Islet precursor cell (in vitro differentiated cells): Measurements from ENCODE around the gene XPR1.
"Not testable (repeated sequence)": the region's sequence is repeated elsewhere in the genome, so short reads cannot be mapped to it uniquely, and the experiment has no call there.

Experiments
- DNase-seq: peaks from one replicate; pipeline ENCODE4 v3.0.0-alpha.2; 2018

Gene XPR1

DNA sequence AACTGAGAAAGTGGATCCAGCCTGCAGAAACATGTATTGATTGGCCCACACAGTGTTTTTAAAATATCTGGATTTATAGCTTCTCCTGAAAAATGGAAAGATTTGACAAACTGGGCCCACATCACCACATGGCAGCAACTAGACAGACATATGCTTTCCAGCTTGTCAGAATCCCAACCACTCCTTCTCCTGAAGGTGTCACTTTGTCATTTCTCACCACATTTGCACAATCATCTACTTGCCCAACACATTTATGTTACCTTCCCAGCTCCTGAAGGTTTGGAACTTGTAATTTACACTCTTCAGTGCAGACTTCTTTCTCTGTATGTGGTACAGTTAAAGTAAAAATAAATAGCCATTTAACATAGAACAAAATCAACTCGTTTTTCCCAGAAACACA, 154.8 kb downstream of the XPR1 start:
- DNase-seq, result no peak

DNA sequence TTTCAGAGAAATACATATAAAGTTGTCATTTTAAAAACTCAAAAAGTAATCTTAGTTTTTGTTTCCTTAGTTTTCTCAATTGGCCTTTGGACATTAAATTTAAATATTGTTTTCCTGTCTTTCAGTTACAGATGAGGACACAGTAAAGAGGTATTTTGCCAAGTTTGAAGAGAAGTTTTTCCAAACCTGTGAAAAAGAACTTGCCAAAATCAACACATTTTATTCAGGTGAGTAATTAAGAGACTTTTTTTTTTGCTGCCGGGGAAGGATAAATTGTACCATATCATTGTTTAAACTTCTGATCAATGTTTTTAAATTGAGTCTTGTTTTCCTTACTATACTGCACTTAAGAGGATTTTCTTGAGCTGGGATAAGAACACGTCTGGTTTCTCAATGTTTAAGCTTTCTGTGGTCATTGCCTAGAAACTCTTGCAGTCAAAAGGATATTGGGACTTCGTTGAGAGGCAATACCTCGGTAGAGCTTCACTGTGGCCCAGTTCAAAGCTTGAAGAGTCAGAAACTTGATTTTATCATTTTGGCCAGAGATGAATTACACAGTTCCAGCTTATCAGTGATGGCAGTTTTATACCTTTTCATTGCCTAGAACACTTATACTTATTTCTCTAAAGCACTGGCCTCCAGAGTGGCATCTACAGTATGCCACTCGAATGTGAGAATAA, 155.9 kb downstream of the XPR1 start:
- DNase-seq, result no peak

DNA sequence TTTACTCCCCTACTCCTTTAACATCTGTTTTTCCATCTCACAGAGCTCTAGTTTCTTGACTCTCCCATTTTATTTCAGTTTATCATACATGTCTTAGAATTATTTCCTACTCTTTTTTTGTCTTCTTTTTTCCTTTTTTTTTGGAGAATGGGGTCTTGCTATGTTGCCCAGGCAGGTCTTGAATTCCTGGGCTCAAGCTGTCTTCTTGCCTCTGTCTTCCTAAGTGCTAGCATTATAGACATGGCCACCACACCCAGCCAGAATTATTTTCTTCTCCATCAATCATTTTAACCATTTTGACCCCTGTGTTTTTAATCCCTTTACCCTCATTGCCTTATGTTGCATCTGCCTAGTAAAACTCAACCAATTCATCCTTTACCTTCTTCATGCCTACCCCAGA, 157.6 kb downstream of the XPR1 start:
- no peak for DNase-seq

DNA sequence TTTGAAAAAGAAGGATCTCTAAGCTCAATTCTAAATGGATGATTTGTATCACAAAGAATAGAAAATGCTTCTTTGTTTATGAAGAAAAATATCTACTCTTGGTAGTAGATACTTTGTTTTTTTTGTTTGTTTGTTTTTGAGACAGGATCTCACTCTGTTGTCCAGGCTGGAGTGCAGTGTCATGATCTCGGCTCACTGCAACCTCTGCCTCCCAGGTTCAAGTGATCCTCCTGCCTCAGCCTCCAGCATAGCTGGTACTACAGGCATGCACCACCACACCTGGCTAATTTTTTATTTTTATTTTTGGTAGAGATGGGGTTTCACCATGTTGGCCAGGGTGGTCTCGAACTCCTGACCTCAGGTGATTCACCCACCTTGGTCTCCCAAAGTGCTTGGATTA, 159.3 kb downstream of the XPR1 start:
- not testable (repeated sequence) for DNase-seq

DNA sequence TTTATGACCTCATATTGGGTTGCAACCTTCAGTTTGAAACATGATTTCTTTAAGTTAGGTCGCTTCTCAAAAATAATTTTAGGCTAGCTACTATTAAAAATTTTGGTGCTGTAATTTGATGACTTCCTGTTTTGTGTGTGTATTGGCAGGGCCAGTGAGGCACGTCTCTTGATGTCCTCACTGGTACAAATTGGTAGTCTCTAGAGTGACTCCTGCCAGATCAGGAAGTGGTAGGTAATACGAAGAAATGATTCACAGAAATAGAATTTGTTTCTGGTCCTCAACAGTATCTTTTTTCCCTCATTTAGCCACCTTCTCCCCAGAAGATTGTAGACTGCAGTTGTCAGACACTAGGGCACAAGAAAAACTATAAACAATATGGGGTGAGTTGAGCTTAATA, 160.0 kb downstream of the XPR1 start:
- DNase-seq, result no peak

DNA sequence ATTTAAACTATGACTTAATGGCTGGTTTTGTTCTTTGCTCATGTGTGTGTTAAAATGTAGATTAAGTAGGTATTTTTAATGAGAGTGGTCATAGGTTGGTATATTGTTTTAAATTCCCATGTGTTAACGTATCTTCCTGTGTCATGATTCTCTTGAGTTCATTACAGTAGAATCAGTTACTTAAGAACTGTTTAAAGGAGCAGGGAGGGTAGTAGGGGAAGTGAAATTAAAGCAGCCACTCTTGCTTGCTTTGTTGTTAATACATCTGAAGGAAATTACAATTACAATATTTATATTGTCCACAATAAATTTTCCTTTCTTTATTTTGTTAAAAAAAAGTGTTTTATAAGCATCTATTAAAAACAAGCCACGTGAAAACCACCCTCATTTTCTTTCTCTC, 161.6 kb downstream of the XPR1 start:
- DNase-seq, result no peak

DNA sequence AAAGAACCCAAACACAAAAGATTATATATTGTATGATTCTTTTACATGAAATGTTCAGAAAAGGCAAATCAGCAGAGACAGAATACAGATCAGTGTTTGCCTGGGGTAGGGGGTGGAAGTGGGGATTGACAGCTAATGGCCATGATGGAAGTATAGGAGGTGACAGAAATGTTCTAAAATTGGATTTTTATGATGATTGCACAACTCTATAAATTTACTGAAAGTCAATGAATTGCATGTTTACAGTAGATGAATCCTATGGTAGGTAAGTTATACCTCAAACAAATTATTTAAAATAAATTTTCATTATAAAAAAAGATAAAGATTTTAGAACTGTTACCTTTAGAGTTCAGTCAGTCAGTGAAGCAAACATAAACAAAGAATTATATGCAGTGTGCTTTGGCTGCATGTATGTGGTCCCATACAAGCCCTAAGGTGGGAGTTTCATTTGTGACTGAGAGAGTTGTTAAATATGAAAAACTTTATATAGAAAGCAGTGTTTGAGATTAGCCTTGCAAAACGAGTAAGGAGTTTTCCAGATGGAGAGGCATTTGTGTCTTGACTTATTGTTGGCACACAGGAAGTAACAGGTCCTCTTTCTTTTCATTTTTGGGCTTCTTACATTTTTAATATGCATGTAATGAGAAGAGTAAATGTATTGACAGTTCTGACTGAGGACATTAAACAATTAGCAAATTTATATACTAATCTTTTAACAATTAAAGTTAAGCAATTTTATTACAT, 165.2 kb downstream of the XPR1 start:
- DNase-seq, result no peak

DNA sequence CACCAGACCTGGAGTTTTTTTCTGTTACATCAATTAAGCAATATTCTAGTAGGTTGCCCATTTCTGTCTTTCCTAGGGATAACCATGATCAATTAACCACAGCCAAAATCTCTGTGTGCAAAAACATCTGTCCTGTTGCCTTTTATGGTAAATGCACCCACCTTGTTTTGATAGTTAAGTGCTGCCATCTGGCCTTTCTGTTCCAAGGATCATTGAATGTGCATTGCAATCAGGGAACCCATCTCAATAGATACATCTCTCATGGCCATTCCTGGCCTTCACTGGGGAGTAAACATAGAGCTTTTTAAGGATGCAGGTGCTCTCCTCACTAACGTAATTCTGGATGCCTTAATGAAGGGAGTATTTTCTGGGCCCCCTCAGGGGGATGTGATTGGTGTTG, 169.1 kb downstream of the XPR1 start:
- no peak for DNase-seq

DNA sequence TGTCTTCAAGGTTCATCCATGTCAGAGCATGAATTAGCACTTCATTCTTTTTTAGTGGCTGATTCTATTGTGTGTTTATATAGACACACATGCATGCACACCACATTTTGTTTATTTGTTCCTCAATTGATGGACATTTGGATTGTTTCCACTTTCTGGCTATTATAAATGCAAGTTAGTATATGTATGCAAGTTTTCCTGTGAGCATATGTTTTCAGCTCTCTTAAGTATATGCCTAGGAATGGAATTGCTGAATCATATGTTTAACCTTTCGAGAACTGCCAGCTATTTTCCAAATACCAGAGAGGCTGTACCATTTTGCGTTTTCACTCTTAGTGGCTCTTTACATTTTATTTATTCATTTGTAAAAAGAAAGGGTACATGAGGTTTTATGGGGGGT, 171.0 kb downstream of the XPR1 start:
- DNase-seq, result no peak

DNA sequence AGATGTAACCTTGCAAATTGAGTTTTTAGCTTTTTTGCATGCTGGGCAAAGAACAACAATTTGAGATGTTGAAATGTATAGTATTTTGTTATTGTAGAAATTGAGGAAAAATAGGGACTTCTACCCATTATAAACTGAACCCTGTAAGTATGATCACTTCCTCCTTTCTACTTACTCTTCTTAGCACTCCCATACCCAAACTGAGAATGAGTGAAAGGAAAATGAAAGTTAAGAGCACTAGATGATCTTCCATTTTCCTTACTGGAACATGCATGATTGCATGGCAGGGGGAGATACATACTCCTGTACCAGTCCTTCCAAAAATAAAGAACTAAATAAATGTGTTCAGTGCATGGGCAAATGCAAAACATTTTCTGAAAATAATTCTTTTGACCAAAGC, 173.5 kb downstream of the XPR1 start:
- no peak for DNase-seq

DNA sequence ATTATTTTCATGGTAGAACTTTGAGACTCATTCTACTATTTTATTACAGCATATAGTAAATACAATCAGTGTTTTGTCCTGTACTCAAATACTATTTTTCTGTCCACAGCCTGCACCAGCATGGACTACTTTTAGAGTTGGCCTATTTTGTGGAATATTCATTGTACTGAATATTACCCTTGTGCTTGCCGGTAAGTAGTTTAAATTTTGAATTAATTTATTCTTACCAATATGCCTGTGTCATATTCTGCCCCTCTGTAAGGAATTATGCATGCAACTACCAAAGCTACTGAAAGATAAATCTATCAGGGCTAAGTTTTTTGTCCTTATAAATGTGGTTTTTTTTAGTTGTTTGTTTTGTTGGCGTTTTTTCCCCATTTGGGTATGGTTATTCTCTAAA, 179.5 kb downstream of the XPR1 start:
- no peak for DNase-seq

DNA sequence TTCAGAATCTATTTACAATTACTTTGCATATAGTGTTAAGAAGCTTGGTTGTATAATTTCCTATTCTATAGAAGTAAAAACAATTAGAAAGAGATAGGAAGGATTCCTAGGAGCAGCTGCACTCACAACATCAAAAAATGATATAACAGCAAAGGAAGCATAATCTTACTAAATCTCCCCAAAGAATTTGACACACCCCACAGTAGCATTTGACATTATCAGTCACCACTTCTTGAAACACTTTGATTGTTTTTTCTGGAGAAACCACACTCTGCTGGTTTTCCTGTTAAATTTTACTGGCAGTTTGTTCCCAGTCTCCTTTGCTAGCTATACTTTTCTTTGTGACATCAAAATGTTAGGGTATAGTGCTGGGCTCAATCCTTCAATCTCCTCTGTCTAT, 180.1 kb downstream of the XPR1 start:
- no peak for DNase-seq

DNA sequence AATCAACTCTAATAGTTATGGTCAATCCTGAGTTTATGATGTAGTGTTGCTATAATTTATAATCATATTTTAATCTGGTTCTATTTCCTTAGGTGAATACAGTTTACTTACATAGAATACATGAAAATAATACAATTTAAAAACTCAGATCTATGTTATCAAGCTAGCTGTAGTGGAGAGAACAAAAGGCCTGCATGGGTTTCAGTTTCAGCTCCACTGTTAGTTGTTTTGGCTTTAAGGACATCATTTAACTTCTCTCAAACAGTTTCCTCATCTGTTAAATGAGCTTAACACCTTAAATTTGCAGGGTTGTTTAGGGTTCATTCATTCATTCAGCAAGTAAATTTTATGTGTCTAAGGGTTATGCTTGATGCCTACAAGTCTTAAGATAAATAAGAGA, 182.4 kb downstream of the XPR1 start:
- no peak for DNase-seq

DNA sequence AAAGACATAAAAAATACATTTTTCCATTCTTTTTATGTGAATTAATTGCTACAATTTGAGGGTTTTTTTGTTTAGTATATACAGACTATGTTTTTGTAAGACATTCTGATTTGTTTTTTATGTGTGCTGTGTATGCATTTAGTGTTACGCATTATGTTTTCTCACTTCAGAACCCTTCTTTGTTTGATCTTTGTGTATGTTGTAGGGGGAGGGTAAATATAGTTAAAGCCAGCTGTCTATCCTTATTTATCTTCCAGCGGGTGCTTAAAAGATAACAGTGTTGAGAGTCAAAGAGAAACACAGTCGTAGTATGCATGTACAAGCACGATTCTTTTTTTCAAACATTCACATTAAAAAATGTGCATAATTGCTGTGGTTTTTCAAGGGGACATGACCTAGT, 183.4 kb downstream of the XPR1 start:
- no peak for DNase-seq

DNA sequence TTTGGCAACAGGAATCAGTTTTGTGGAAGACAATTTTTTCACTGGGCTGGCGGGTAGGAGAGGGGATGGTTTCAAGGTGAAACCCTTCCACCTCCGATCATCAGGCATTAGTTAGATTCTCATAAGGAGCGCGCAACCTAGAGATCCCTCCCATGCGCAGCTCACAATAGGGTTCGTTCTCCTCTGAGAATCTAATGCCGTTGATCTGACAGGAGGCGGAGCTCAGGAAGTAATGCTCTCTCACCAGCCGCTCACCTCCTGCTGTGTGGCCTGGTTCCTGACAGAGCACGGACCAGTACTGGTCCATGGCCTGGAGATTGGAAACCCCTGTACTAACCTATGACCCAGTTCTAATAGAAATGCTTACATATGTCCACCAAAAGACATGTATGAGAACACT, 184.3 kb downstream of the XPR1 start:
- no peak for DNase-seq

DNA sequence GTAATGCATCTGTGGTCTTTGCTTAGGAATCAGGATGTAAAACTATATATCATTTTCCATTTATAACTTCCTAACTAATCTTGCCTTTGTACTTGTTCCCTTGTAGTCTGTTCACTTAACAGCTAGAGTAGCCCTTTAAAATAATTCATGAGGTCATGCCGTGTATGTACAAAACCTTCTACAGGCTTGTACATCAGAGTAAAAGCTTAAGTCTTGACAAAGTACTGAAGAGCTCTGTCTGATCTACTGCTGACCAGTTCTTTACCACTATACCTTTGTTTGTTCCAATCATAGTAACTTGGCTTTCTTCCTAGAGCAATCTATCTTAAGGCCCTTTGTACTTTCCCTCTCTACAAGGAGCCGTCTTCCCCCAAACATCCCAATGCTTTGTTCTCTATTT, 190.1 kb downstream of the XPR1 start:
- no peak for DNase-seq

DNA sequence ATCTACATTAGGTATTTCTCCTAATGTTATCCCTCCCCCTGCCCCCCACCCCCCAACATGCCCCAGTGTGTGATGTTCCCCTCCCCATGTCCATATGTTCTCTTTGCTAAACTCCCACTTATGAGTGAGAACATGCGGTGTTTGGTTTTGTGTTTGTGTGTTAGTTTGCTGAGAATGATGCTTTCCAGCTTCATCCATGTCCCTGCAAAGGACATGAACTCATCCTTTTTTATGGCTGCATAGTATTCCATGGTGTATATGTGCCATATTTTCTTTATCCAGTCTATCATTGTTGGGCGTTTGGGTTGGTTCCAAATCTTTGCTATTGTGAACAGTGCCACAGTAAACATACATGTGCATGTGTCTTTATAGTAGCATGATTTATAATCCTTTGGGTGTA, 199.7 kb downstream of the XPR1 start:
- DNase-seq, result not testable (repeated sequence)

DNA sequence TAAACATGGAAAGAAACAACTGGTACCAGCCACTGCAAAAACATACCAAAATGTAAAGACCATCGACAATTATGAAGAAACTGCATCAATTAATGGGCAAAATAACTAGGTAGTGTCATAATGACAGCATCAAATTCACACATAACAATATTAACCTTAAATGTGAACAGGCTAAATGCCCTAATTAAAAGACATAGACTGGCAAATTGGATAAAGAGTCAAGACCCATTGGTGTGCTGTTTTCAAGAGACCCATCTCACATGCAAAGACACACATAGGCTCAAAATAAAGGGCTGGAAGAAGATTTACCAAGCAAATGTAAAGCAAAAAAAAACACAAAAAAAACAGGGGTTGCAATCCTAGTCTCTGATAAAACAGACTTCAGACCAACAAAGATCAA, 201.4 kb downstream of the XPR1 start:
- not testable (repeated sequence) for DNase-seq

DNA sequence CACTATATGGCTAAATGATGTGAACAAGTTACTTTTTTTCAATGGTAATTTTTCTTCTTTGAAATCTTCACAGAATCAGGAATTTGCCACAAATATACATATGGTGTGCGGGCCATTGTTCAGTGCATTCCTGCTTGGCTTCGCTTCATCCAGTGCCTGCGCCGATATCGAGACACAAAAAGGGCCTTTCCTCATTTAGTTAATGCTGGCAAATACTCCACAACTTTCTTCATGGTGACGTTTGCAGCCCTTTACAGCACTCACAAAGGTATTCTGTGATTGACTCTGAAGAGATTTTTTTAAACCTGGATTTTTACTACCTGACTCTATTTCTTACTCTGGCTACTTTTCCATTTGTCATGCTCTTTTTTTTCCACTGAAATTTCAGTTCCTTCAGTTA, 204.6 kb downstream of the XPR1 start:
- DNase-seq, result no peak

DNA sequence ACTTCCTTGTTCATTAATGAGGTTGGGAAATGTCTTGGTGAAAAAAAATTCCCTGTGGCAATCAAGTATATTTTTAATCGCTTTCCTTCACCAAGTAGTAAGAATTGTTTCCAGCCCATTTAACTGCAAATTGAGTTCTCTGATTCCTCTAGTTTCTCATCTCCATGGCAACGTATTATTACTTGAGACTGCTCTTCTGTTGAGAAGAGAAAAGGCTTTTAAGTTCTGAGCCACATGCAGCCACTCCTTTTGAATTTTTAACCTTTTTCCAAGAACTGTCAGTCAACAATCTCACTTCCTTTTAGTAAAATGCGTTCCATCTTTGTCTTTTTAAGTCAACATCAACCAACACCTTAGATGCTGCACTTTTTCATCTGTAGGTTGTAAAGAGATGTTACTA, 205.2 kb downstream of the XPR1 start:
- no peak for DNase-seq

DNA sequence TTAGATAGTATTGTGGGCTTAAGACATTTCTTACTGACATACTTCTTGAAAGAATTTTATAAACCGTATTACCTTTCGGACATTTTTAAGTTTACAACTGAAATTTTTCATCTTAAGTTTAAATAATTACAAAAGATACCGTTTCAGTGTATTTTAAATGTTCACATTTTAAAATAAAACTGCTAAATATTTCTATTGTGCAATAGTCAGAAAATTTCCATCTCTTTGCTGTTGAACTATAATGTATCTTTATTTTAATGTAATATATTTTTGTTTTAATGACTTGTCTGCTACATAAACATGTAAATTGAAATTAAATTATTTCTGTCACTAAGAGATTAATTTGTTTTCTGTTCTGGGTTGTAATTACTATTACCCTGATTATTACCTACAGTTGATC, 206.7 kb downstream of the XPR1 start:
- no peak for DNase-seq

DNA sequence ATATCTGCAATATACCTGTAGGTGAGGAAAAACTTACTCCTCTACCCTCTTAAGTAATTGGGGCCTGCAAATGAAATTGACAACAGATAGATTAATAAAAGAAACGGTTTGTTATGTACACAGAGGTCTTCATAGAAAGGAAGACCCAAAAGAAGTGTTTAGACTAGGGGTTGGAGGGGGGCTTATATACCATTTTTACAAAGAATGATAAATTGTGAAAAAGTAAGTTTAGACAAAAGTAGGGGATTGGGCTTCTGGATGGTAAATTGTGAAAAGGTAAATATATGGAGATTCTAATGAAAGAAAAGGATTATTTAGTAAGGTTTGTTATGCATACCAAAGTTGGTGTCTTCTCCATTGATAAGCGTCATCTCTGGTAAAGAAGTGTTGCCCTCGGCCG, 207.7 kb downstream of the XPR1 start:
- DNase-seq, result no peak

DNA sequence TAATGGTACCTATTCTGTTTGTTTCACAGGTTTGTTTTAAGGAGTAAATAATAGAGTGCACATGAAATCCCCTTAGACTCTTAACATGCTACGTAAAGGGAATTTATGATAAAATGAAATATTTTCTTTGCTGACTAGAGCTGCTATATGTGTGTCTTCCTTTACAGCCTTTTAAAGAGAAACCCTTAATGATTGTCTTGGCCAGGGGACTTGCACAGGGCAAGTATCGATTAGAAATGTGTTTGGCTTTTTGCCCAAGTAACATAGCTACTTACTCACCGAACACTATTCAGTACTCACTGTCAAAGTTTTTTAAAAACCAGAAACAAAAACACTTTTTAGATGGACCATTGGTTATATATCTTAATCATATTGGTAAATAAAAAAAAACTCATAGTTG, 209.6 kb downstream of the XPR1 start:
- DNase-seq, result no peak

DNA sequence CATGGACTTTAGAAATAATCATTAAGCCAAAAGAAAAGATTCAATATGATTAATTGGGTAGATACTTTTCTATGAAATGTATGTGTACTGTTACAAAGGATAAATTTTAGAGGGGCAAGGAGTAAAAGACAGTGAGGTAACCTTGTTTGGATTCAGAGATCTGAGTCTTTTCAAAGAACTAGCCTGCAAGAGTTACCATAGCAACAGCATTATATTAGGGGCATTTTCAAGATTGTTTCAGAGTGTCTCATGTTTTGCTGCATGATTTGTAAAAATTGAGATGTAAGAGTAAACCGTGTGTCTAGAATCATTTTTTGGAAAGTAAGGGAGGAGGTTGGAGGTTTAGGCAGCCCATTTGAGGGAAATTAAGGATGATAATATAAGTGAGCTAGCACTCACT, 210.2 kb downstream of the XPR1 start:
- no peak for DNase-seq
